ENCODE results near the gene PTMS.
"Not testable (repeated sequence)": the region's sequence is repeated elsewhere in the genome, so short reads cannot be mapped to it uniquely, and the experiment has no call there.

PTMS gene

GRCh38 chr12:6742834-6743233 is 23.3 kb upstream of the PTMS start:
- DNase-seq (ENCODE audit: insufficient read length, low spot score) (no peak), FAIRE-seq (no peak)
- TF ChIP-seq POLR2A (IDR thresholded peaks at IDR 0.05; ENCODE audit: low read depth, low read length), result no peak

GRCh38 chr12:6743300-6743699 is 22.9 kb upstream of the PTMS start:
- not testable (repeated sequence) for DNase-seq (ENCODE audit: insufficient read length, low spot score); FAIRE-seq

- no peak for TF ChIP-seq POLR2A (IDR thresholded peaks at IDR 0.05; ENCODE audit: low read depth, low read length)
- DNase-seq (ENCODE audit: insufficient read length, low spot score) (no peak), FAIRE-seq (no peak)
Measured at GRCh38 chr12:6745741-6746525, 20.2 kb upstream of the PTMS start.

GRCh38 chr12:6747216-6747615 is 18.9 kb upstream of the PTMS start:
- DNase-seq (ENCODE audit: insufficient read length, low spot score) (no peak), FAIRE-seq (no peak)

GRCh38 chr12:6748761-6749160 is 17.4 kb upstream of the PTMS start:
- DNase-seq (ENCODE audit: insufficient read length, low spot score), result no peak
- FAIRE-seq, result no peak
- no peak for TF ChIP-seq POLR2A (IDR thresholded peaks at IDR 0.05; ENCODE audit: low read depth, low read length)

More at GRCh38 chr12:6747216-6747615, 18.9 kb upstream of the PTMS start:
- TF ChIP-seq POLR2A (IDR thresholded peaks at IDR 0.05; ENCODE audit: low read depth, low read length), result no peak

- DNase-seq (ENCODE audit: insufficient read length, low spot score) (no peak), FAIRE-seq (no peak)
- TF ChIP-seq POLR2A (IDR thresholded peaks at IDR 0.05; ENCODE audit: low read depth, low read length), result no peak
Measured at GRCh38 chr12:6750506-6750905, 15.7 kb upstream of the PTMS start.

GRCh38 chr12:6751767-6752166 is 14.4 kb upstream of the PTMS start:
- no peak for DNase-seq (ENCODE audit: insufficient read length, low spot score)
- no peak for TF ChIP-seq POLR2A (IDR thresholded peaks at IDR 0.05; ENCODE audit: low read depth, low read length)
- no peak for FAIRE-seq

- no peak for DNase-seq (ENCODE audit: insufficient read length, low spot score)
- no peak for TF ChIP-seq POLR2A (IDR thresholded peaks at IDR 0.05; ENCODE audit: low read depth, low read length)
- FAIRE-seq, result no peak
Measured at GRCh38 chr12:6752167-6752920, 13.8 kb upstream of the PTMS start.

GRCh38 chr12:6752921-6753771 is 13.0 kb upstream of the PTMS start, which contains the start of gene MLF2:
TSS of gene MLF2 (minus strand) at chr12:6753141. CDS start at chr12:6752334, 807 bp downstream.
- DNase-seq (ENCODE audit: insufficient read length, low spot score), result peak; percentile 92
- peak; percentile 69 for FAIRE-seq
- TF ChIP-seq POLR2A (IDR thresholded peaks at IDR 0.05; ENCODE audit: low read depth, low read length), result peak; percentile 93

GRCh38 chr12:6753772-6754356 is 12.3 kb upstream of the PTMS start:
- no peak for TF ChIP-seq POLR2A (IDR thresholded peaks at IDR 0.05; ENCODE audit: low read depth, low read length)
- DNase-seq (ENCODE audit: insufficient read length, low spot score), result no peak
- FAIRE-seq, result no peak

GRCh38 chr12:6754411-6754810 is 11.8 kb upstream of the PTMS start:
- no peak for TF ChIP-seq POLR2A (IDR thresholded peaks at IDR 0.05; ENCODE audit: low read depth, low read length)
- DNase-seq (ENCODE audit: insufficient read length, low spot score), result no peak
- FAIRE-seq, result no peak

- no peak for TF ChIP-seq POLR2A (IDR thresholded peaks at IDR 0.05; ENCODE audit: low read depth, low read length)
- FAIRE-seq (no peak), DNase-seq (ENCODE audit: insufficient read length, low spot score) (no peak)
Measured at GRCh38 chr12:6757028-6757690, 9.0 kb upstream of the PTMS start.

GRCh38 chr12:6758506-6759095 is 7.6 kb upstream of the PTMS start:
- FAIRE-seq, result no peak
- no peak for DNase-seq (ENCODE audit: insufficient read length, low spot score)
- TF ChIP-seq POLR2A (IDR thresholded peaks at IDR 0.05; ENCODE audit: low read depth, low read length), result no peak

All from H54 (cell line).